Activated CD8-positive, alpha-beta T cell treated with anti-CD3 and anti-CD28 coated beads, Interleukin-2, amount 10 ng/mL, durations not matched to agents 7 days and 5 days (primary cell): Measurements from ENCODE around the gene ARRB1. TPM values are rescaled to one million over a fixed set of nuclear protein-coding genes. Genes with fewer than 3 reads are reported as not detected.
"Not testable (repeated sequence)": the region's sequence is repeated elsewhere in the genome, so short reads cannot be mapped to it uniquely, and the experiment has no call there.

Experiments
- ATAC-seq: fragments of 150-1000 bp; cut with Tn5 transposase; one replicate; pipeline ENCODE4 v1.10.0; 2021; ENCODE audit warnings: moderate library complexity
- CTCF ChIA-PET: fragments of 350-600 bp; sonication (Branson Sonifier 250); formaldehyde crosslinking; loops from one replicate; lab custom pipeline; 2021; ENCODE audit warnings: antibody characterized with exemption; lab: Charles Lee
- POLR2A ChIA-PET: fragments of 350-600 bp; sonication (Branson Sonifier 250); formaldehyde crosslinking; loops from one replicate; lab custom pipeline; 2021; ENCODE audit warnings: antibody characterized with exemption; lab: Charles Lee
- DNase-seq: peaks from one replicate; pipeline ENCODE4 v3.0.0-alpha.2; 2020
- H3K27ac Mint-ChIP-seq: one replicate; pipeline ENCODE4 v1.8.0; 2021; ENCODE audit warnings: mild to moderate bottlenecking, mixed read lengths
- H3K27me3 Mint-ChIP-seq: one replicate; pipeline ENCODE4 v1.8.0; 2021; ENCODE audit warnings: low read depth, mixed read lengths
- H3K36me3 Mint-ChIP-seq: one replicate; pipeline ENCODE4 v1.8.0; 2021; ENCODE audit warnings: low read depth, mixed read lengths
- H3K4me1 Mint-ChIP-seq: one replicate; pipeline ENCODE4 v1.8.0; 2021; ENCODE audit warnings: low read depth, mixed read lengths
- H3K4me3 Mint-ChIP-seq: one replicate; pipeline ENCODE4 v1.8.0; 2021; ENCODE audit warnings: mild to moderate bottlenecking, mixed read lengths
- H3K9me3 Mint-ChIP-seq: one replicate; pipeline ENCODE4 v1.8.0; 2022; ENCODE audit warnings: mixed read lengths; ENCODE audit not compliant: insufficient read depth
- total RNA-seq, 2 experiments: library from RNA; stranded (reverse); gene quantifications; one replicate each; pipeline ENCODE4 v1.2.3, GENCODE V29; 2021

ARRB1 gene
- total RNA-seq, 2 experiments from 2014 or later: 69.4 to 82.6 TPM

- no peak overlapping the region for H3K27ac Mint-ChIP-seq
- CTCF ChIA-PET: interaction anchor here (0.6 to 6.4 kb wide), 6 partner anchors 7 to 330 kb away, joined by 3 to 48 read pairs (median 4); no protein-coding TSS in a partner anchor
- no peak overlapping the region for H3K4me3 Mint-ChIP-seq
- H3K27me3 Mint-ChIP-seq: no peaks in the 10 kb centered on the region
- POLR2A ChIA-PET: interaction anchor here (2.5 kb wide), 1 partner anchor 49 kb away, joined by 7 read pairs; no protein-coding TSS in a partner anchor
- H3K4me1 Mint-ChIP-seq: peaks cover 77% of the 10 kb centered on the region
- H3K36me3 Mint-ChIP-seq: peaks cover 50% of the 10 kb centered on the region
- ATAC-seq: no peak
- H3K9me3 Mint-ChIP-seq: peaks cover 8% of the 10 kb centered on the region
- no peak for DNase-seq
Observed at GRCh38 chr11:75333022-75333806, 18.2 kb downstream of the ARRB1 start.

- not testable (repeated sequence) for H3K4me3 Mint-ChIP-seq, H3K9me3 Mint-ChIP-seq, DNase-seq, ATAC-seq, H3K27me3 Mint-ChIP-seq
- H3K27ac Mint-ChIP-seq: peak overlapping the region; percentile 23
- peaks cover 69% of the 10 kb centered on the region for H3K4me1 Mint-ChIP-seq
- peaks cover 43% of the 10 kb centered on the region for H3K36me3 Mint-ChIP-seq
- ChIA-PET CTCF (interaction anchor here (1.1 to 6.4 kb wide), 4 partner anchors 9 to 51 kb away, joined by 3 to 58 read pairs (median 26); no protein-coding TSS in a partner anchor), POLR2A (interaction anchor here (1.2 to 2.5 kb wide), 3 partner anchors 8 to 51 kb away, joined by 6 to 7 read pairs (median 7); partner anchors contain the start of gene ARRB1)
Observed at GRCh38 chr11:75331761-75332160, 19.7 kb downstream of the ARRB1 start.

- not testable (repeated sequence) for ATAC-seq, H3K4me3 Mint-ChIP-seq, DNase-seq, H3K9me3 Mint-ChIP-seq, H3K27me3 Mint-ChIP-seq
- POLR2A ChIA-PET: interaction anchor here (1.2 to 2.5 kb wide), 3 partner anchors 9 to 51 kb away, joined by 6 to 7 read pairs (median 7); partner anchors contain the start of gene ARRB1
- H3K27ac Mint-ChIP-seq: peak overlapping the region; percentile 20
- peaks cover 41% of the 10 kb centered on the region for H3K36me3 Mint-ChIP-seq
- H3K4me1 Mint-ChIP-seq: peaks cover 69% of the 10 kb centered on the region
- CTCF ChIA-PET: interaction anchor here (0.8 to 6.4 kb wide), 5 partner anchors 9 to 51 kb away, joined by 4 to 58 read pairs (median 48); no protein-coding TSS in a partner anchor
Observed at GRCh38 chr11:75331304-75331703, 20.2 kb downstream of the ARRB1 start.

- not testable (repeated sequence) for H3K27me3 Mint-ChIP-seq, H3K9me3 Mint-ChIP-seq, ATAC-seq, H3K4me3 Mint-ChIP-seq, DNase-seq
- H3K4me1 Mint-ChIP-seq: peaks cover 72% of the 10 kb centered on the region
- CTCF ChIA-PET: interaction anchor here (0.8 to 6.4 kb wide), 9 partner anchors 9 to 57 kb away, joined by 3 to 58 read pairs (median 11); no protein-coding TSS in a partner anchor
- peak overlapping the region; percentile 20 for H3K27ac Mint-ChIP-seq
- H3K36me3 Mint-ChIP-seq: peaks cover 40% of the 10 kb centered on the region
- POLR2A ChIA-PET: interaction anchor here (1.2 to 2.5 kb wide), 4 partner anchors 9 to 51 kb away, joined by 6 to 10 read pairs (median 7); partner anchors contain the start of gene ARRB1
Observed at GRCh38 chr11:75330886-75331285, 20.6 kb downstream of the ARRB1 start.

GRCh38 chr11:75330291-75330690 lies 21.2 kb downstream of the ARRB1 start:
- peaks cover 8% of the 10 kb centered on the region for H3K9me3 Mint-ChIP-seq
- CTCF ChIA-PET: interaction anchor here (0.8 to 6.4 kb wide), 9 partner anchors 10 to 58 kb away, joined by 3 to 58 read pairs (median 11); no protein-coding TSS in a partner anchor
- ATAC-seq (no peak), DNase-seq (no peak)
- no peaks in the 10 kb centered on the region for H3K27me3 Mint-ChIP-seq
- peak overlapping the region; percentile 47 for H3K4me3 Mint-ChIP-seq
- H3K36me3 Mint-ChIP-seq: peaks cover 40% of the 10 kb centered on the region
- H3K27ac Mint-ChIP-seq: peak overlapping the region; percentile 94
- H3K4me1 Mint-ChIP-seq: peaks cover 74% of the 10 kb centered on the region
- POLR2A ChIA-PET: interaction anchor here (1.7 to 2.1 kb wide), 2 partner anchors 10 to 21 kb away, joined by 7 to 10 read pairs; partner anchors contain the start of gene ARRB1

GRCh38 chr11:75328426-75329277 lies 22.8 kb downstream of the ARRB1 start:
- POLR2A ChIA-PET: interaction anchor here (0.6 to 2.1 kb wide), 6 partner anchors 10 to 56 kb away, joined by 3 to 10 read pairs (median 4); no protein-coding TSS in a partner anchor
- ATAC-seq: peak; percentile 89

GRCh38 chr11:75326439-75326810 lies 25.0 kb downstream of the ARRB1 start:
- CTCF ChIA-PET: interaction anchor here (1.3 to 6.0 kb wide), 6 partner anchors 13 to 75 kb away, joined by 3 to 51 read pairs (median 11); partner anchors contain the start of gene ARRB1
- Mint-ChIP-seq H3K36me3 (peaks cover 23% of the 10 kb centered on the region), H3K4me1 (peaks cover 70% of the 10 kb centered on the region), H3K4me3 (no peak overlapping the region), H3K9me3 (no peaks in the 10 kb centered on the region), H3K27ac (peak overlapping the region; percentile 89), H3K27me3 (no peaks in the 10 kb centered on the region)
- no peak for DNase-seq
- POLR2A ChIA-PET: interaction anchor here (1.2 kb wide), 1 partner anchor 15 kb away, joined by 4 read pairs; no protein-coding TSS in a partner anchor
- peak; percentile 21 for ATAC-seq

More at GRCh38 chr11:75328426-75329277, 22.8 kb downstream of the ARRB1 start:
- Mint-ChIP-seq H3K27me3 (no peaks in the 10 kb centered on the region), H3K27ac (peak overlapping the region; percentile 94), H3K36me3 (peaks cover 32% of the 10 kb centered on the region), H3K9me3 (peaks cover 8% of the 10 kb centered on the region), H3K4me1 (peaks cover 78% of the 10 kb centered on the region), H3K4me3 (peak overlapping the region; percentile 47)
- CTCF ChIA-PET: interaction anchor here (0.6 to 6.4 kb wide), 16 partner anchors 9 to 510 kb away, joined by 3 to 58 read pairs (median 4); no protein-coding TSS in a partner anchor
- DNase-seq: peak; percentile 87

- ChIA-PET CTCF (interaction anchor here (1.3 to 6.0 kb wide), 6 partner anchors 14 to 75 kb away, joined by 3 to 51 read pairs (median 11); partner anchors contain the start of gene ARRB1), POLR2A (interaction anchor here (1.2 kb wide), 1 partner anchor 15 kb away, joined by 4 read pairs; no protein-coding TSS in a partner anchor)
- H3K9me3 Mint-ChIP-seq: no peaks in the 10 kb centered on the region
- H3K27me3 Mint-ChIP-seq: no peaks in the 10 kb centered on the region
- H3K36me3 Mint-ChIP-seq: peaks cover 19% of the 10 kb centered on the region
- H3K27ac Mint-ChIP-seq: peak overlapping the region; percentile 89
- H3K4me1 Mint-ChIP-seq: peaks cover 67% of the 10 kb centered on the region
- DNase-seq: no peak
- no peak overlapping the region for H3K4me3 Mint-ChIP-seq
- no peak for ATAC-seq
Observed at GRCh38 chr11:75325713-75326438, 25.6 kb downstream of the ARRB1 start.

GRCh38 chr11:75324740-75325139 lies 26.7 kb downstream of the ARRB1 start:
- peaks cover 13% of the 10 kb centered on the region for H3K36me3 Mint-ChIP-seq
- no peaks in the 10 kb centered on the region for H3K27me3 Mint-ChIP-seq
- DNase-seq (no peak), ATAC-seq (no peak)
- CTCF ChIA-PET: interaction anchor here (2.1 kb wide), 1 partner anchor 59 kb away, joined by 15 read pairs; no protein-coding TSS in a partner anchor
- no peak overlapping the region for H3K4me3 Mint-ChIP-seq
- H3K27ac Mint-ChIP-seq: peak overlapping the region; percentile 73
- POLR2A ChIA-PET: no interaction called here
- peaks cover 58% of the 10 kb centered on the region for H3K4me1 Mint-ChIP-seq
- no peaks in the 10 kb centered on the region for H3K9me3 Mint-ChIP-seq

- peak overlapping the region; percentile 73 for H3K27ac Mint-ChIP-seq
- H3K27me3 Mint-ChIP-seq: no peaks in the 10 kb centered on the region
- ATAC-seq: no peak
- peaks cover 52% of the 10 kb centered on the region for H3K4me1 Mint-ChIP-seq
- no peaks in the 10 kb centered on the region for H3K9me3 Mint-ChIP-seq
- no peak overlapping the region for H3K4me3 Mint-ChIP-seq
- ChIA-PET CTCF (interaction anchor here (0.9 kb wide), 1 partner anchor 65 kb away, joined by 3 read pairs; no protein-coding TSS in a partner anchor), POLR2A (no interaction called here)
- peaks cover 13% of the 10 kb centered on the region for H3K36me3 Mint-ChIP-seq
- no peak for DNase-seq
Observed at GRCh38 chr11:75324189-75324588, 27.3 kb downstream of the ARRB1 start.
